GM18909 (cell line): ENCODE measurements around the gene DUOXA2.
"Not testable (repeated sequence)": the region's sequence is repeated elsewhere in the genome, so short reads cannot be mapped to it uniquely, and the experiment has no call there.

ENCODE experiments used
- ATAC-seq: cut with Tn5 transposase; IDR thresholded peaks from one replicate; pipeline ENCODE4 v1.9.1; 2021; ENCODE audit warnings: mild to moderate bottlenecking; ENCODE audit not compliant: unreplicated experiment, poor library complexity

The DUOXA2 gene

GRCh38 chr15:45134046-45134445 lies 19.9 kb downstream of the DUOXA2 start:
- no peak for ATAC-seq

- no peak for ATAC-seq
These were observed 20.8 kb downstream of the DUOXA2 start for GRCh38 chr15:45134682-45135604.

- ATAC-seq = not testable (repeated sequence)
These were observed 21.7 kb downstream of the DUOXA2 start for GRCh38 chr15:45135705-45136377.

- no peak for ATAC-seq
These were observed 22.2 kb downstream of the DUOXA2 start for GRCh38 chr15:45136378-45136764.

- ATAC-seq = no peak
These were observed 23.6 kb downstream of the DUOXA2 start for GRCh38 chr15:45137703-45138102.

- ATAC-seq = no peak
These were observed 25.0 kb downstream of the DUOXA2 start for GRCh38 chr15:45138814-45139765.

- no peak for ATAC-seq
These were observed 25.6 kb downstream of the DUOXA2 start for GRCh38 chr15:45139770-45140169.

GRCh38 chr15:45140557-45141250 lies 26.6 kb downstream of the DUOXA2 start:
- no peak for ATAC-seq

- ATAC-seq = no peak
These were observed 27.3 kb downstream of the DUOXA2 start for GRCh38 chr15:45141386-45141785.

- no peak for ATAC-seq
These were observed 28.9 kb downstream of the DUOXA2 start for GRCh38 chr15:45143056-45143455.

- no peak for ATAC-seq
These were observed 29.8 kb downstream of the DUOXA2 start for GRCh38 chr15:45143946-45144345.

GRCh38 chr15:45144775-45145174 lies 30.6 kb downstream of the DUOXA2 start:
- no peak for ATAC-seq

- ATAC-seq = no peak
These were observed 32.3 kb downstream of the DUOXA2 start for GRCh38 chr15:45146405-45146804.

- ATAC-seq = no peak
These were observed 33.5 kb downstream of the DUOXA2 start for GRCh38 chr15:45147606-45148005.

- no peak for ATAC-seq
These were observed 34.2 kb downstream of the DUOXA2 start for GRCh38 chr15:45148076-45149059.

- no peak for ATAC-seq
These were observed 34.9 kb downstream of the DUOXA2 start for GRCh38 chr15:45149060-45149459.

- no peak for ATAC-seq
These were observed 36.4 kb downstream of the DUOXA2 start for GRCh38 chr15:45150481-45150880.

GRCh38 chr15:45150997-45151396 lies 36.9 kb downstream of the DUOXA2 start:
- no peak for ATAC-seq
